ENCODE data around the gene MARCHF3.

DNA sequence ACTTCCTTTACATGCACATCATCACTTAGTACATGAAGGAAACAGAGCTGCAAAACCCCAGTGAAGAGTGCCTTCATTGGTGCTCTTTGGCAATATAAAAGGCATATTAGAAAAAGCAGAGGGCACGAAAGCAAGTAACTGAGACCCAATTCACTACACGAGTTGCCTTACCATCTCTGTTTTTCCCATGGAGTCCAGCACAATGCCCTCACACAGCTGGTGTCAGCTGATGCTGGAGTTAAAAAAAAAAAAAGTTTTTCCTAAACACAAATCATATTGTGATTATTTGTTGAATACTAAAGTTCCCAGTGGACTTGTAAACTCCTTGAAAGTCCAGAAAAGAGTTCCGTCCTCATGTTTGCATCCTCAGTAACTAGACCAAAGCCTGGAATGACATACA, 25.6 kb downstream of the MARCHF3 start:
- TF ChIP-seq, protein P1, sequence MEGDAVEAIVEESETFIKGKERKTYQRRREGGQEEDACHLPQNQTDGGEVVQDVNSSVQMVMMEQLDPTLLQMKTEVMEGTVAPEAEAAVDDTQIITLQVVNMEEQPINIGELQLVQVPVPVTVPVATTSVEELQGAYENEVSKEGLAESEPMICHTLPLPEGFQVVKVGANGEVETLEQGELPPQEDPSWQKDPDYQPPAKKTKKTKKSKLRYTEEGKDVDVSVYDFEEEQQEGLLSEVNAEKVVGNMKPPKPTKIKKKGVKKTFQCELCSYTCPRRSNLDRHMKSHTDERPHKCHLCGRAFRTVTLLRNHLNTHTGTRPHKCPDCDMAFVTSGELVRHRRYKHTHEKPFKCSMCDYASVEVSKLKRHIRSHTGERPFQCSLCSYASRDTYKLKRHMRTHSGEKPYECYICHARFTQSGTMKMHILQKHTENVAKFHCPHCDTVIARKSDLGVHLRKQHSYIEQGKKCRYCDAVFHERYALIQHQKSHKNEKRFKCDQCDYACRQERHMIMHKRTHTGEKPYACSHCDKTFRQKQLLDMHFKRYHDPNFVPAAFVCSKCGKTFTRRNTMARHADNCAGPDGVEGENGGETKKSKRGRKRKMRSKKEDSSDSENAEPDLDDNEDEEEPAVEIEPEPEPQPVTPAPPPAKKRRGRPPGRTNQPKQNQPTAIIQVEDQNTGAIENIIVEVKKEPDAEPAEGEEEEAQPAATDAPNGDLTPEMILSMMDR (IDR thresholded peaks at IDR 0.05), result no peak
- TF ChIP-seq POLR2AphosphoS5 (IDR thresholded peaks at IDR 0.05) (no peak), EP300 (IDR thresholded peaks at IDR 0.05) (no peak), POLR2A (IDR thresholded peaks at IDR 0.05) (no peak)
